Body of pancreas (tissue), 4 donors: ENCODE results near the gene MOGAT3.

ENCODE experiments used
- POLR2A ChIP-seq, 3 donors: fragments of 450-650 bp; IDR thresholded peaks; one replicate each; pipeline ENCODE4 v1.6.1; 2016; ENCODE audit warnings: antibody characterized with exemption in 3 of 3, mild to moderate bottlenecking in 2 of 3
- TF ChIP-seq, protein P1 (sequence below), 7 experiments: fragments of 450-650 bp in 4 of 7; fragments of 200-600 bp in 3 of 7; sonication (generic) in 3 of 7; IDR thresholded peaks; one replicate each; pipeline ENCODE4 v1.5.1; 2016 to 2019; ENCODE audit warnings: antibody characterized with exemption in 7 of 7

DNA sequence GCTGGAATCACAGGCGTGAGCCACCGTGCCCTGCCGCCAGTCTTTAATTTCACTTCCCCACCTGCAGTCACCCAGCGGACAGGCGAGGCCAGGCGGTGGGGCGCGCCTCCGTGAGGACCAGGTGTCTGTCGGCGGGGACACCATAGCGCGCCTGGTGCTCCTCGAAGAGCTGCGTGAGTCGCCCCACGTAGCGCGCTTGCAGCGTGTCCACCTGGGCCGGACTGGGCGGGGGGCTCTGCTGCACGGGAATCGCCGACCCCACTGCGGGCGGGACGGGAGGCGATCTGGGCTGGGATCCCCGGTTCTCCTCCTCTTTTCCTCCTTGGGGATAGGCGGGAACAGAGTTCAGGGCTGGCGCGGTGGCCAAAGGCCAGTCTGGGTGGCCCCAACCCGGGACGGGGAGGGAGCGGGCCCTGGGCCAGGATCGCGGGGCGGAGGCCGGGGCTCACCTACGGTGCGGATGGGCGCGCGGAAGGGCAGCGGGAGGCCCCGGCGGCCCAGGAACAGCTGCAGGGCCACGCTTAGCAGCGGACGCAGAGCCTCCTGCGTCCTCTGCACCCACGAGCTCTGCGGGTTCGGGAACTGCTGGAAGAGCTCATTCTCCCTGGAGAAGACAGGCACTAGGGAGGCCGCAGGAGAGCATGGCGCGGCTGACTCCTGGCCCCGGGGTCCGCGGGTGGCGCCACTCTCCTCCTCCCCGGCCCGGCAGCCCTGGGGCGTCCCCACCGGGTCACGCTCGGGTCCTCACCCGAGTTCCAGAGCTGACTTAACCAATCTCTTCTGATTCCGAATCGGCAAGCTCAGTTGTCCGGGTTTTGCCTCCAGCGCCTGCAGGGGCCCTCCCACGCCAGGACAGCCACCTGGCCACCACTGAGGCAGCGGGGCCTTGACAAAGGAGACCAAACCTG lies 1.1 kb upstream of the MOGAT3 start:
- TF ChIP-seq, protein P1, sequence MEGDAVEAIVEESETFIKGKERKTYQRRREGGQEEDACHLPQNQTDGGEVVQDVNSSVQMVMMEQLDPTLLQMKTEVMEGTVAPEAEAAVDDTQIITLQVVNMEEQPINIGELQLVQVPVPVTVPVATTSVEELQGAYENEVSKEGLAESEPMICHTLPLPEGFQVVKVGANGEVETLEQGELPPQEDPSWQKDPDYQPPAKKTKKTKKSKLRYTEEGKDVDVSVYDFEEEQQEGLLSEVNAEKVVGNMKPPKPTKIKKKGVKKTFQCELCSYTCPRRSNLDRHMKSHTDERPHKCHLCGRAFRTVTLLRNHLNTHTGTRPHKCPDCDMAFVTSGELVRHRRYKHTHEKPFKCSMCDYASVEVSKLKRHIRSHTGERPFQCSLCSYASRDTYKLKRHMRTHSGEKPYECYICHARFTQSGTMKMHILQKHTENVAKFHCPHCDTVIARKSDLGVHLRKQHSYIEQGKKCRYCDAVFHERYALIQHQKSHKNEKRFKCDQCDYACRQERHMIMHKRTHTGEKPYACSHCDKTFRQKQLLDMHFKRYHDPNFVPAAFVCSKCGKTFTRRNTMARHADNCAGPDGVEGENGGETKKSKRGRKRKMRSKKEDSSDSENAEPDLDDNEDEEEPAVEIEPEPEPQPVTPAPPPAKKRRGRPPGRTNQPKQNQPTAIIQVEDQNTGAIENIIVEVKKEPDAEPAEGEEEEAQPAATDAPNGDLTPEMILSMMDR (IDR thresholded peaks at IDR 0.05) = no peak
- TF ChIP-seq POLR2A (IDR thresholded peaks at IDR 0.05) = no peak
